Sigmoid colon (tissue), 4 donors: Measurements from ENCODE around the gene NTM.

Experiments used
- POLR2A ChIP-seq, 2 donors: fragments of 450-650 bp; IDR thresholded peaks; one replicate each; pipeline ENCODE4 v1.6.1; 2016; ENCODE audit warnings: antibody characterized with exemption in 2 of 2, mild to moderate bottlenecking in 2 of 2, moderate library complexity in 2 of 2
- POLR2AphosphoS5 ChIP-seq, 4 donors: sonication (generic); formaldehyde crosslinking; IDR thresholded peaks; one replicate each; pipeline ENCODE4 v1.6.1; 2017; ENCODE audit warnings: antibody characterized with exemption in 4 of 4
- TF ChIP-seq, protein P1 (sequence below), 4 experiments: fragments of 450-650 bp in 3 of 4; fragments of 200-600 bp in 1 of 4; IDR thresholded peaks; one replicate each; pipeline ENCODE4 v1.5.1; 2016 to 2019; ENCODE audit warnings: antibody characterized with exemption in 4 of 4, mild to moderate bottlenecking in 3 of 4, moderate library complexity in 2 of 4

DNA sequence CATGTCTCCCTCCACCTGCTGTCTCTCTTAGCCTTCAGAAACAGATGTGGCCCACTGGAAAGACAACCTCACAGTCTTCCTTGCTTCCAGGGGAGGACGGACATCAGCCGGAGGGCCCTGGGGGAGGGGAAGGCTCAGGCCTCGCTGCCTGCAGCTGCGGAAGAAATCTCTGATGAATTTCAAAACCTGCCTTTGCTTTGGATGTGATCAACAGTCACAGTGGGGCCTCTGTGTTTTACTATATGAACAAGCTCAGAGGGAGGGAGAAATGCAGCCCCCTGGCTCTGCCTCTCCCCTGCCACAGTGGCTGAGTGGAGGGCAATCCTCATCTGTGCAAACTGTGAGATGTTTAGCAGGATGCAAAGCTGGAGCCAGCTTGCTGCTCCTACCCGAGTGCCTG is 282.8 kb downstream of the NTM start:
- TF ChIP-seq, protein P1, sequence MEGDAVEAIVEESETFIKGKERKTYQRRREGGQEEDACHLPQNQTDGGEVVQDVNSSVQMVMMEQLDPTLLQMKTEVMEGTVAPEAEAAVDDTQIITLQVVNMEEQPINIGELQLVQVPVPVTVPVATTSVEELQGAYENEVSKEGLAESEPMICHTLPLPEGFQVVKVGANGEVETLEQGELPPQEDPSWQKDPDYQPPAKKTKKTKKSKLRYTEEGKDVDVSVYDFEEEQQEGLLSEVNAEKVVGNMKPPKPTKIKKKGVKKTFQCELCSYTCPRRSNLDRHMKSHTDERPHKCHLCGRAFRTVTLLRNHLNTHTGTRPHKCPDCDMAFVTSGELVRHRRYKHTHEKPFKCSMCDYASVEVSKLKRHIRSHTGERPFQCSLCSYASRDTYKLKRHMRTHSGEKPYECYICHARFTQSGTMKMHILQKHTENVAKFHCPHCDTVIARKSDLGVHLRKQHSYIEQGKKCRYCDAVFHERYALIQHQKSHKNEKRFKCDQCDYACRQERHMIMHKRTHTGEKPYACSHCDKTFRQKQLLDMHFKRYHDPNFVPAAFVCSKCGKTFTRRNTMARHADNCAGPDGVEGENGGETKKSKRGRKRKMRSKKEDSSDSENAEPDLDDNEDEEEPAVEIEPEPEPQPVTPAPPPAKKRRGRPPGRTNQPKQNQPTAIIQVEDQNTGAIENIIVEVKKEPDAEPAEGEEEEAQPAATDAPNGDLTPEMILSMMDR (IDR thresholded peaks at IDR 0.05): no peak
- TF ChIP-seq POLR2A (IDR thresholded peaks at IDR 0.05): no peak
- no peak for TF ChIP-seq POLR2AphosphoS5 (IDR thresholded peaks at IDR 0.05)
